KMS-11 (cell line): ENCODE results near the gene PKLR.

Experiments used
- H2AFZ ChIP-seq: fragments of 200-600 bp; sonication (generic); 2 replicates; pipeline ENCODE4 v1.6.1; 2016; ENCODE audit warnings: antibody characterized with exemption, mixed run types, low read depth
- H3K27ac ChIP-seq: fragments of 200-600 bp; sonication (generic); 2 replicates; pipeline ENCODE4 v1.6.1; 2016; ENCODE audit warnings: mild to moderate bottlenecking, mixed run types
- H3K27me3 ChIP-seq: fragments of 200-600 bp; sonication (generic); 2 replicates; pipeline ENCODE4 v1.6.1; 2017; ENCODE audit warnings: mild to moderate bottlenecking, low read depth, mixed run types, moderate library complexity; ENCODE audit not compliant: insufficient read depth
- H3K36me3 ChIP-seq: fragments of 200-600 bp; sonication (generic); 2 replicates; pipeline ENCODE4 v1.6.1; 2017; ENCODE audit warnings: mild to moderate bottlenecking, mixed run types; ENCODE audit not compliant: insufficient read depth
- H3K4me1 ChIP-seq: fragments of 200-600 bp; sonication (generic); 2 replicates; pipeline ENCODE4 v1.6.1; 2016; ENCODE audit warnings: mild to moderate bottlenecking, low read depth, mixed run types; ENCODE audit not compliant: poor library complexity, severe bottlenecking
- H3K4me2 ChIP-seq: fragments of 200-600 bp; sonication (generic); 2 replicates; pipeline ENCODE4 v1.7.0; 2016; ENCODE audit warnings: mild to moderate bottlenecking, mixed run types
- H3K4me3 ChIP-seq: fragments of 200-600 bp; sonication (generic); IDR thresholded peaks from 2 replicates; pipeline ENCODE4 v1.6.1; 2017; ENCODE audit warnings: low read depth, low read length, mixed read lengths; ENCODE audit not compliant: insufficient read depth
- H3K79me2 ChIP-seq: fragments of 200-600 bp; sonication (generic); 2 replicates; pipeline ENCODE4 v1.6.1; 2016; ENCODE audit warnings: low read depth, mixed run types; ENCODE audit not compliant: insufficient read depth
- H3K9ac ChIP-seq: fragments of 200-600 bp; sonication (generic); 2 replicates; pipeline ENCODE4 v1.6.1; 2016; ENCODE audit warnings: mild to moderate bottlenecking, mixed run types
- H4K20me1 ChIP-seq: fragments of 200-600 bp; sonication (generic); 2 replicates; pipeline ENCODE4 v1.6.1; 2016; ENCODE audit warnings: mild to moderate bottlenecking, mixed run types; ENCODE audit not compliant: insufficient read depth
- TF ChIP-seq, protein P1 (sequence below): fragments of 200-600 bp; sonication (generic); conservative IDR thresholded peaks from 2 replicates; pipeline ENCODE4 v1.6.1; 2017; ENCODE audit warnings: low read depth, mild to moderate bottlenecking, antibody characterized with exemption, low read length, moderate library complexity, mixed read lengths

PKLR gene

DNA sequence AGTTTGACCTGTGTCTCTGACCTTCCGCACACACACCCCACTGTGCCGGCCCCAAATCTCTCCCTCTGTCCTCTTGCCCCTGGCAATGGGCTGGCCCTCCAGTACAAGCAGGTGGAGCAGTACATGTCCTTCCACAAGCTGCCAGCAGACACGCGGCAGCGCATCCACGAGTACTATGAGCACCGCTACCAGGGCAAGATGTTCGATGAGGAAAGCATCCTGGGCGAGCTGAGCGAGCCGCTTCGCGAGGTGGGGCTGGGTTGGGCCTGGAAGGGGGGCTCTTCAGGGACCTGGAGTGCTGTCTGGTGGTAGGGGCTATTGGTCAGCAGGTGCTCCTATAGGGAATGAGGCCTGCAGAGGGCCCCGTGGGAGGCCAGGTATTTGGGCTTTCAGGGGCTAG is 16.2 kb downstream of the PKLR start:
- Histone ChIP-seq H3K27me3 (peaks cover 12% of the 10 kb centered on the region; the same call in 1 of the 2 replicates), H3K27ac (no peak overlapping the region), H3K9ac (no peak overlapping the region), H3K4me2 (no peak overlapping the region), H3K4me3 (no peak overlapping the region), H2AFZ (no peak overlapping the region), H3K4me1 (no peaks in the 10 kb centered on the region), H3K79me2 (no peaks in the 10 kb centered on the region), H4K20me1 (no peaks in the 10 kb centered on the region), H3K36me3 (no peaks in the 10 kb centered on the region)
- TF ChIP-seq, protein P1, sequence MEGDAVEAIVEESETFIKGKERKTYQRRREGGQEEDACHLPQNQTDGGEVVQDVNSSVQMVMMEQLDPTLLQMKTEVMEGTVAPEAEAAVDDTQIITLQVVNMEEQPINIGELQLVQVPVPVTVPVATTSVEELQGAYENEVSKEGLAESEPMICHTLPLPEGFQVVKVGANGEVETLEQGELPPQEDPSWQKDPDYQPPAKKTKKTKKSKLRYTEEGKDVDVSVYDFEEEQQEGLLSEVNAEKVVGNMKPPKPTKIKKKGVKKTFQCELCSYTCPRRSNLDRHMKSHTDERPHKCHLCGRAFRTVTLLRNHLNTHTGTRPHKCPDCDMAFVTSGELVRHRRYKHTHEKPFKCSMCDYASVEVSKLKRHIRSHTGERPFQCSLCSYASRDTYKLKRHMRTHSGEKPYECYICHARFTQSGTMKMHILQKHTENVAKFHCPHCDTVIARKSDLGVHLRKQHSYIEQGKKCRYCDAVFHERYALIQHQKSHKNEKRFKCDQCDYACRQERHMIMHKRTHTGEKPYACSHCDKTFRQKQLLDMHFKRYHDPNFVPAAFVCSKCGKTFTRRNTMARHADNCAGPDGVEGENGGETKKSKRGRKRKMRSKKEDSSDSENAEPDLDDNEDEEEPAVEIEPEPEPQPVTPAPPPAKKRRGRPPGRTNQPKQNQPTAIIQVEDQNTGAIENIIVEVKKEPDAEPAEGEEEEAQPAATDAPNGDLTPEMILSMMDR, result no peak

- no peak overlapping the region for H3K27ac ChIP-seq
- TF ChIP-seq, protein P1, result no peak
- no peak overlapping the region for H3K9ac ChIP-seq
- no peak overlapping the region for H2AFZ ChIP-seq
- H4K20me1 ChIP-seq, result no peaks in the 10 kb centered on the region
- H3K4me3 ChIP-seq, result no peak overlapping the region
- H3K27me3 ChIP-seq, result peaks cover 9% of the 10 kb centered on the region; the same call in 1 of the 2 replicates
- H3K4me2 ChIP-seq, result no peak overlapping the region
- no peaks in the 10 kb centered on the region for H3K36me3 ChIP-seq
- H3K4me1 ChIP-seq, result no peaks in the 10 kb centered on the region
- H3K79me2 ChIP-seq, result no peaks in the 10 kb centered on the region
Observed at GRCh38 chr1:155284476-155284875, 16.8 kb downstream of the PKLR start.

DNA sequence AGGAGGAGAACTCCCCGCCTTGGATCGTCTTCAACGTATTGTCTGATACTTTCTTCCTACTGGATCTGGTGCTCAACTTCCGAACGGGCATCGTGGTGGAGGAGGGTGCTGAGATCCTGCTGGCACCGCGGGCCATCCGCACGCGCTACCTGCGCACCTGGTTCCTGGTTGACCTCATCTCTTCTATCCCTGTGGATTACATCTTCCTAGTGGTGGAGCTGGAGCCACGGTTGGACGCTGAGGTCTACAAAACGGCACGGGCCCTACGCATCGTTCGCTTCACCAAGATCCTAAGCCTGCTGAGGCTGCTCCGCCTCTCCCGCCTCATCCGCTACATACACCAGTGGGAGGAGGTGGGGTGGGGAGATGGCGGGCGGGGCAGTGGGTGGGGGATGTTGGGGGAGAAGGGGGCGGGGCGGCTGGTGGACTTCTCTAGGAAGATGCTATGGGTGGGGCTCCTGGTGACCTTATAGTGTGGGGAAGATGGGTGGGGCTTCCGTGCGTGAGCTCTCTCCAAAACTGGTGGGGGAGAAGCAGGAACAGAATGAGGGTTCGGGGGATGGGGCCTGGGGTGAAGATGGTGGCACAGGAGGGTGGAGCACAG is 18.6 kb downstream of the PKLR start:
- Histone ChIP-seq H3K79me2 (no peaks in the 10 kb centered on the region), H3K27me3 (peaks cover 9% of the 10 kb centered on the region), H3K36me3 (no peaks in the 10 kb centered on the region), H3K9ac (no peak overlapping the region), H2AFZ (no peak overlapping the region), H3K4me1 (peaks cover 12% of the 10 kb centered on the region), H3K4me2 (no peak overlapping the region), H3K4me3 (no peak overlapping the region), H4K20me1 (no peaks in the 10 kb centered on the region), H3K27ac (no peak overlapping the region)
- TF ChIP-seq, protein P1, result no peak

DNA sequence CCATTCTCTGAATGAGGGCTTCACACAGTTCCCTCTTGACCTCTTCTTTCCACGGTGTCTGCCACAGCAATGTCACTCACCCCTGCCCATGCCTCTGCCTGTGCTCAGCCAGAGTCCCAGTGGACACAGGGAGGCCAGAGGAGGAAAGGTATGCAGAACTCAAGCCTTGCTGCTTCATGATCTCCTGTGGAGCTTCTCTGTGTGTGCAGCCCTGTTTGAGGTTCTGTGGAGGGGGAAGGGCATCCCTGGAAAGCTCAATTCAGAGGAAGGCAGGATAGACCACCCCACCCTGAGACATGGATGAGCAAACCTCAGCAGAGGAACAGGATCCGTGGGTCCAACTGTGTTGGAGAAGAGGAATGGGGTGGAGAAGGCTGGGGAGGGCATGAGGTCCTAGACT is 22.0 kb downstream of the PKLR start:
- H3K9ac ChIP-seq, result no peak overlapping the region
- TF ChIP-seq, protein P1, result no peak
- H4K20me1 ChIP-seq, result no peaks in the 10 kb centered on the region
- H3K4me2 ChIP-seq, result peak overlapping the region; percentile 2; the same call in 1 of the 2 replicates
- no peak overlapping the region for H3K27ac ChIP-seq
- peaks cover 22% of the 10 kb centered on the region for H3K4me1 ChIP-seq
- H3K36me3 ChIP-seq, result no peaks in the 10 kb centered on the region
- H3K27me3 ChIP-seq, result peaks cover 4% of the 10 kb centered on the region
- H3K4me3 ChIP-seq, result no peak overlapping the region
- no peak overlapping the region for H2AFZ ChIP-seq
- no peaks in the 10 kb centered on the region for H3K79me2 ChIP-seq
